Measurements from ENCODE around the gene FAAP20.

DNA sequence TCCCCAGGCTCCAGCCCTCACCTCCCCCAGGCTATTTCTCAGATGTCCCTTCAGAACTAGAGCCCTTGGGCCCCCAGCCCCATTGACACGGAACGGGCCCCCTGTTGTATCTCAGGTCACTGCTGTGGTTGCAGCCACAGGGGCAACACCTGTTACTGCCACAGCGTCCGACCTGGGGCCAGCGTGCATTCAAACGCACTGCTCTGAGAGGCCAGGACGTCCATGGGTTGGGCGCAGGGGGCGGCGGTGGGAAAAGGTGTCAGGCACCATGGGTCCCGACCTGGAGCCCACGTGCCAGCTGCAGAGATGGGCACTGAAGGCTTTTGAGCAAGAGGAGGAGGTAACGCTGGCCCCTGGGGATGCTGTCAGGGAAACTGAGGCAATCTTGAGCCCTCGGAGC, 13.3 kb downstream of the FAAP20 start:
- TF ChIP-seq, protein P1, sequence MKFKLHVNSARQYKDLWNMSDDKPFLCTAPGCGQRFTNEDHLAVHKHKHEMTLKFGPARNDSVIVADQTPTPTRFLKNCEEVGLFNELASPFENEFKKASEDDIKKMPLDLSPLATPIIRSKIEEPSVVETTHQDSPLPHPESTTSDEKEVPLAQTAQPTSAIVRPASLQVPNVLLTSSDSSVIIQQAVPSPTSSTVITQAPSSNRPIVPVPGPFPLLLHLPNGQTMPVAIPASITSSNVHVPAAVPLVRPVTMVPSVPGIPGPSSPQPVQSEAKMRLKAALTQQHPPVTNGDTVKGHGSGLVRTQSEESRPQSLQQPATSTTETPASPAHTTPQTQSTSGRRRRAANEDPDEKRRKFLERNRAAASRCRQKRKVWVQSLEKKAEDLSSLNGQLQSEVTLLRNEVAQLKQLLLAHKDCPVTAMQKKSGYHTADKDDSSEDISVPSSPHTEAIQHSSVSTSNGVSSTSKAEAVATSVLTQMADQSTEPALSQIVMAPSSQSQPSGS (CRISPR knock-in tag; IDR thresholded peaks at IDR 0.05; ENCODE audit: borderline replicate concordance, low read depth), result no peak
- TF ChIP-seq PRRX2 (CRISPR knock-in tag; IDR thresholded peaks at IDR 0.05) (no peak), NR2C2 (CRISPR knock-in tag; IDR thresholded peaks at IDR 0.05) (no peak), CTCF (IDR thresholded peaks at IDR 0.05) (no peak)

Measured in WTC11 (cell line).